ENCODE data around the gene TCEAL1. TPM values are rescaled to one million over a fixed set of nuclear protein-coding genes. Genes with fewer than 3 reads are reported as not detected.

TCEAL1 gene
- total RNA-seq, 2 experiments from 2014 or later: 6.5 to 7.7 TPM

DNA sequence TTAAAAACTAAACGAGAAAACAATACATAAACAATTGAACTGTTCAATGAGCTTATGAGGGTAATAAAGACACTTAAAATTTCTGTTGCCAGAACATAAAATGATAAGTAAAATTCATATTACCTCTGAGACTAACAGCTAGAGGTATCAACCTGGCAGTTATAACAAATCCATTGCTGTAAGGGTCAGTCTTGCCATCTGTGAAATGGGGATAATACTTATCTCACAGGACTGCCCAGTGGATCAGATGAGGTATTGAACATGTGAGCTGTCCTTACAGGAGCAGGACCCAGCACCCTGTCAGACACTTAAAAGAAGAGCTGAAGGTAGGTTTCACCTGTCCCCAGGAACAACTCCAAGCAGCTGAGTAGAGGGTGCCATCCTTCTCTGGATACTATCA, 18.5 kb upstream of the TCEAL1 start:
- Mint-ChIP-seq H3K27me3 (no peaks in the 10 kb centered on the region), H3K4me1 (ENCODE audit: low read depth) (peaks cover 2% of the 10 kb centered on the region), H3K9me3 (no peaks in the 10 kb centered on the region), H3K36me3 (ENCODE audit: low read depth) (peaks cover 4% of the 10 kb centered on the region), H3K4me3 (no peak overlapping the region), H3K27ac (no peak overlapping the region)
- intact Hi-C loops (cut with micrococcal nuclease): no loop called here
- DNase-seq (no peak), ATAC-seq (no peak)
- CTCF ChIA-PET: no interaction called here
- TF ChIP-seq, protein P1, sequence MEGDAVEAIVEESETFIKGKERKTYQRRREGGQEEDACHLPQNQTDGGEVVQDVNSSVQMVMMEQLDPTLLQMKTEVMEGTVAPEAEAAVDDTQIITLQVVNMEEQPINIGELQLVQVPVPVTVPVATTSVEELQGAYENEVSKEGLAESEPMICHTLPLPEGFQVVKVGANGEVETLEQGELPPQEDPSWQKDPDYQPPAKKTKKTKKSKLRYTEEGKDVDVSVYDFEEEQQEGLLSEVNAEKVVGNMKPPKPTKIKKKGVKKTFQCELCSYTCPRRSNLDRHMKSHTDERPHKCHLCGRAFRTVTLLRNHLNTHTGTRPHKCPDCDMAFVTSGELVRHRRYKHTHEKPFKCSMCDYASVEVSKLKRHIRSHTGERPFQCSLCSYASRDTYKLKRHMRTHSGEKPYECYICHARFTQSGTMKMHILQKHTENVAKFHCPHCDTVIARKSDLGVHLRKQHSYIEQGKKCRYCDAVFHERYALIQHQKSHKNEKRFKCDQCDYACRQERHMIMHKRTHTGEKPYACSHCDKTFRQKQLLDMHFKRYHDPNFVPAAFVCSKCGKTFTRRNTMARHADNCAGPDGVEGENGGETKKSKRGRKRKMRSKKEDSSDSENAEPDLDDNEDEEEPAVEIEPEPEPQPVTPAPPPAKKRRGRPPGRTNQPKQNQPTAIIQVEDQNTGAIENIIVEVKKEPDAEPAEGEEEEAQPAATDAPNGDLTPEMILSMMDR (IDR thresholded peaks at IDR 0.05): no peak
- POLR2A ChIA-PET: no interaction called here

GRCh38 chrX:103613362-103613890, 15.3 kb upstream of the TCEAL1 start:
- Mint-ChIP-seq H3K36me3 (ENCODE audit: low read depth) (peaks cover 4% of the 10 kb centered on the region), H3K4me1 (ENCODE audit: low read depth) (no peaks in the 10 kb centered on the region), H3K27me3 (no peaks in the 10 kb centered on the region), H3K4me3 (no peak overlapping the region), H3K9me3 (no peaks in the 10 kb centered on the region), H3K27ac (no peak overlapping the region)
- ChIA-PET POLR2A (no interaction called here), CTCF (no interaction called here)
- ATAC-seq (no peak), DNase-seq (no peak)
- TF ChIP-seq, protein P1 (IDR thresholded peaks at IDR 0.05): no peak
- intact Hi-C loops (cut with micrococcal nuclease): no loop called here

- no peak overlapping the region for H3K4me3 Mint-ChIP-seq
- no peaks in the 10 kb centered on the region for H3K9me3 Mint-ChIP-seq
- H3K4me1 Mint-ChIP-seq (ENCODE audit: low read depth): no peaks in the 10 kb centered on the region
- ChIA-PET POLR2A (no interaction called here), CTCF (no interaction called here)
- no peaks in the 10 kb centered on the region for H3K27me3 Mint-ChIP-seq
- H3K27ac Mint-ChIP-seq: no peak overlapping the region
- intact Hi-C loops (cut with micrococcal nuclease): no loop called here
- ATAC-seq (no peak), DNase-seq (no peak)
- TF ChIP-seq, protein P1 (IDR thresholded peaks at IDR 0.05): no peak
- H3K36me3 Mint-ChIP-seq (ENCODE audit: low read depth): peaks cover 2% of the 10 kb centered on the region
Measured at GRCh38 chrX:103614999-103615398, 13.8 kb upstream of the TCEAL1 start.

GRCh38 chrX:103615781-103616371, 12.9 kb upstream of the TCEAL1 start:
- ChIA-PET POLR2A (no interaction called here), CTCF (no interaction called here)
- no peaks in the 10 kb centered on the region for H3K9me3 Mint-ChIP-seq
- no peaks in the 10 kb centered on the region for H3K36me3 Mint-ChIP-seq (ENCODE audit: low read depth)
- H3K4me3 Mint-ChIP-seq: no peak overlapping the region
- TF ChIP-seq, protein P1 (IDR thresholded peaks at IDR 0.05): no peak
- no peaks in the 10 kb centered on the region for H3K27me3 Mint-ChIP-seq
- H3K27ac Mint-ChIP-seq: no peak overlapping the region
- H3K4me1 Mint-ChIP-seq (ENCODE audit: low read depth): no peaks in the 10 kb centered on the region
- DNase-seq (no peak), ATAC-seq (no peak)
- intact Hi-C loops (cut with micrococcal nuclease): no loop called here

DNA sequence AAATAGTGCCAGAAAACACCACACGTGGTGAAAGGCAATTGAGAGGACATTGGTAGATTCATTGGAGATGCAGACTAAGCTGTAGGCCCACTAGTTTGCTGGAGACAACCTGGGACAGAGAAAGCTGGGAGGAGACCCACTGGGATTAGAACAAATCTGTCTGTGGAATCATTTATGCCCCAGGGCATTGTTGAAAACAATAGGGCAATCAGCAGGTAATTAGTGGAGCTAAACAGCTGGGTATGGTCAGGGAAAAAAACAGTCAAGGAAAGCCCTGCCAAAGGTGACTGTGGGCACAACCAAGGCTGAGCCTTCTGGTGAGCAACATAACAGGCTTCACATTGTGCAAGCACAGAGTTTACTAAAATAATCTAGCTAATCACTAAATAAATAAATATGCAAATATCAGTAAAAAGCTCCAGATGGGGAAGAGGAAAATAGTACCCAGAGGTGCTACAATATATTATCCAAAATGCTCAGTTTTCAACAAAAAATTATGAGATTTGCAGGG, 12.0 kb upstream of the TCEAL1 start:
- Mint-ChIP-seq H3K4me3 (no peak overlapping the region), H3K27ac (no peak overlapping the region), H3K4me1 (ENCODE audit: low read depth) (no peaks in the 10 kb centered on the region), H3K36me3 (ENCODE audit: low read depth) (no peaks in the 10 kb centered on the region), H3K27me3 (no peaks in the 10 kb centered on the region), H3K9me3 (no peaks in the 10 kb centered on the region)
- TF ChIP-seq, protein P1 (IDR thresholded peaks at IDR 0.05): no peak
- DNase-seq (no peak), ATAC-seq (no peak)
- ChIA-PET POLR2A (no interaction called here), CTCF (no interaction called here)
- intact Hi-C loops (cut with micrococcal nuclease): no loop called here

All from activated CD8-positive, alpha-beta T cell treated with anti-CD3 and anti-CD28 coated beads for 36 hours (primary cell).